Amniotic stem cell (primary cell): ENCODE results near the gene TMEM43.
"Not testable (repeated sequence)": the region's sequence is repeated elsewhere in the genome, so short reads cannot be mapped to it uniquely, and the experiment has no call there.

Experiments used
- DNase-seq: peaks from one replicate; lab custom pipeline; 2025; lab: John Stamatoyannopoulos, UW

Gene TMEM43

GRCh38 chr3:14124615-14125192, at the start of gene TMEM43, which contains the start of gene CHCHD4:
Gene TMEM43, plus strand, starts transcription at chr3:14125052. Its CDS starts 142 bp downstream, at chr3:14125194.
Gene CHCHD4, minus strand, starts transcription at chr3:14124870. Its CDS starts 194 bp downstream, at chr3:14124676.
- DNase-seq: peak; percentile 99

GRCh38 chr3:14075233-14075632, 49.6 kb upstream of the TMEM43 start:
- DNase-seq: not testable (repeated sequence)

GRCh38 chr3:14077310-14077709, 47.5 kb upstream of the TMEM43 start:
- DNase-seq: no peak

GRCh38 chr3:14082108-14082657, 42.7 kb upstream of the TMEM43 start:
- DNase-seq: no peak

GRCh38 chr3:14087461-14087860, 37.4 kb upstream of the TMEM43 start:
- not testable (repeated sequence) for DNase-seq

- DNase-seq: not testable (repeated sequence)
Measured at GRCh38 chr3:14091959-14092358, 32.9 kb upstream of the TMEM43 start.

- DNase-seq: no peak
Measured at GRCh38 chr3:14092464-14092863, 32.4 kb upstream of the TMEM43 start.

GRCh38 chr3:14093831-14094230, 31.0 kb upstream of the TMEM43 start:
- no peak for DNase-seq

- no peak for DNase-seq
Measured at GRCh38 chr3:14096742-14097141, 28.1 kb upstream of the TMEM43 start.

GRCh38 chr3:14097616-14098391, 27.0 kb upstream of the TMEM43 start:
- no peak for DNase-seq

GRCh38 chr3:14109821-14110220, 15.0 kb upstream of the TMEM43 start:
- not testable (repeated sequence) for DNase-seq

GRCh38 chr3:14110699-14111098, 14.2 kb upstream of the TMEM43 start:
- DNase-seq: no peak

- no peak for DNase-seq
Measured at GRCh38 chr3:14113965-14114635, 10.8 kb upstream of the TMEM43 start.

- no peak for DNase-seq
Measured at GRCh38 chr3:14117468-14118399, 7.1 kb upstream of the TMEM43 start.

- DNase-seq: no peak
Measured at GRCh38 chr3:14118400-14119381, 6.2 kb upstream of the TMEM43 start.

- no peak for DNase-seq
Measured at GRCh38 chr3:14119651-14120050, 5.2 kb upstream of the TMEM43 start.

GRCh38 chr3:14120111-14120920, 4.5 kb upstream of the TMEM43 start:
- DNase-seq: no peak

GRCh38 chr3:14120921-14121448, 3.9 kb upstream of the TMEM43 start:
- not testable (repeated sequence) for DNase-seq

GRCh38 chr3:14121859-14122258, 3.0 kb upstream of the TMEM43 start:
- DNase-seq: no peak
